ENCODE measurements around the gene AK6. TPM values are rescaled to one million over a fixed set of nuclear protein-coding genes. Genes with fewer than 3 reads are reported as not detected.

The AK6 gene
- total RNA-seq, 1 experiment from 2014 or later = 32.9 TPM

- Mint-ChIP-seq H3K36me3 (ENCODE audit: insufficient read depth, unreplicated experiment) (peaks cover 5% of the 10 kb centered on the region), H3K27me3 (ENCODE audit: unreplicated experiment) (no peaks in the 10 kb centered on the region), H3K4me1 (ENCODE audit: low read depth, unreplicated experiment) (no peaks in the 10 kb centered on the region), H3K9me3 (ENCODE audit: low read depth, unreplicated experiment) (no peaks in the 10 kb centered on the region), H3K4me3 (ENCODE audit: low read depth, unreplicated experiment) (no peak overlapping the region), H3K27ac (ENCODE audit: unreplicated experiment) (no peak overlapping the region)
- intact Hi-C loops (cut with micrococcal nuclease; ENCODE audit: unreplicated experiment) = no loop called here
- BruUV-seq (replicated peaks) = no TSS peak
- TF ChIP-seq, protein P1, sequence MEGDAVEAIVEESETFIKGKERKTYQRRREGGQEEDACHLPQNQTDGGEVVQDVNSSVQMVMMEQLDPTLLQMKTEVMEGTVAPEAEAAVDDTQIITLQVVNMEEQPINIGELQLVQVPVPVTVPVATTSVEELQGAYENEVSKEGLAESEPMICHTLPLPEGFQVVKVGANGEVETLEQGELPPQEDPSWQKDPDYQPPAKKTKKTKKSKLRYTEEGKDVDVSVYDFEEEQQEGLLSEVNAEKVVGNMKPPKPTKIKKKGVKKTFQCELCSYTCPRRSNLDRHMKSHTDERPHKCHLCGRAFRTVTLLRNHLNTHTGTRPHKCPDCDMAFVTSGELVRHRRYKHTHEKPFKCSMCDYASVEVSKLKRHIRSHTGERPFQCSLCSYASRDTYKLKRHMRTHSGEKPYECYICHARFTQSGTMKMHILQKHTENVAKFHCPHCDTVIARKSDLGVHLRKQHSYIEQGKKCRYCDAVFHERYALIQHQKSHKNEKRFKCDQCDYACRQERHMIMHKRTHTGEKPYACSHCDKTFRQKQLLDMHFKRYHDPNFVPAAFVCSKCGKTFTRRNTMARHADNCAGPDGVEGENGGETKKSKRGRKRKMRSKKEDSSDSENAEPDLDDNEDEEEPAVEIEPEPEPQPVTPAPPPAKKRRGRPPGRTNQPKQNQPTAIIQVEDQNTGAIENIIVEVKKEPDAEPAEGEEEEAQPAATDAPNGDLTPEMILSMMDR (IDR thresholded peaks at IDR 0.05; ENCODE audit: unreplicated experiment) = no peak
- no peak for DNase-seq
- CTCF ChIA-PET = no interaction called here
Observed at GRCh38 chr5:69305512-69305911, 63.8 kb downstream of the AK6 start.

Other genes starting within 250 kb of the AK6 start
- gene CCNB1, start 202.4 kb downstream of the AK6 start, total RNA-seq (2022) = 162 and 192 TPM in 2 replicates
- 17.0 and 17.7 TPM in 2 replicates for gene CENPH, start 179.9 kb downstream of the AK6 start, total RNA-seq (2022)
- 31.8 and 38.5 TPM in 2 replicates for gene CDK7, start 134.6 kb downstream of the AK6 start, total RNA-seq (2022)
- 12.4 and 13.4 TPM in 2 replicates for gene CCDC125, start 36.7 kb downstream of the AK6 start, total RNA-seq (2022)
- gene TAF9, start within 50 bp of the AK6 start, total RNA-seq (2022) = 65.8 and 74.2 TPM in 2 replicates
- gene RAD17, start 298 bp upstream of the AK6 start, total RNA-seq (2022) = 16.9 and 17.7 TPM in 2 replicates
- 40.9 and 46.0 TPM in 2 replicates for gene MARVELD2, start 45.6 kb upstream of the AK6 start, total RNA-seq (2022)
- 154 and 161 TPM in 2 replicates for gene OCLN, start 123.3 kb upstream of the AK6 start, total RNA-seq (2022)
- gene GTF2H2C, start 190.7 kb upstream of the AK6 start, total RNA-seq (2022) = 28.5 and 28.8 TPM in 2 replicates

All from Calu3 (cell line).